GM19351 (cell line): ENCODE data around the gene PACRG.

Source experiments
- ATAC-seq: cut with Tn5 transposase; IDR thresholded peaks from one replicate; pipeline ENCODE4 v1.9.1; 2021; ENCODE audit warnings: mild to moderate bottlenecking, moderate library complexity; ENCODE audit not compliant: unreplicated experiment

Gene PACRG

GRCh38 chr6:163321717-163322116 is 593.9 kb downstream of the PACRG start:
- no peak for ATAC-seq

DNA sequence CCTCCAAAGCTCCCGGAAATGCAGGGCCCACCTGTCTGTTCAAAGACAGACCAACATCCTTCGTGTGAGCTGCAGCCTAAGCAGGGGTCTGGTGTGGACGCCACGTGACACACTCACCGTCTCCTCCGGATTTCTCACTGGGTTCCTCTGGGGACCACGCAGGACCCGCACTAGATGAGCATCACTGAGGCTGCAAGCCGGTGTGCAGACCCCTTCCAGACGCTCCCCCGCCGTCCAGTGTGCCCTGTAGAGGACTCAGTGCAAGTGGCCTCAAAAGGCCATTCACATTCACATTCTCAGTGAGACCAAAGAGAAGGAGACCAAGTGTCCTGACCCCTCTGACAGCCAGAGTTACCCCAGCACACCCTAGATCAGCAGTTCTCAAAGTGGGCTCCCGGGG is 595.5 kb downstream of the PACRG start:
- no peak for ATAC-seq

- ATAC-seq = no peak
Observed at GRCh38 chr6:163323705-163324104, 595.9 kb downstream of the PACRG start.

DNA sequence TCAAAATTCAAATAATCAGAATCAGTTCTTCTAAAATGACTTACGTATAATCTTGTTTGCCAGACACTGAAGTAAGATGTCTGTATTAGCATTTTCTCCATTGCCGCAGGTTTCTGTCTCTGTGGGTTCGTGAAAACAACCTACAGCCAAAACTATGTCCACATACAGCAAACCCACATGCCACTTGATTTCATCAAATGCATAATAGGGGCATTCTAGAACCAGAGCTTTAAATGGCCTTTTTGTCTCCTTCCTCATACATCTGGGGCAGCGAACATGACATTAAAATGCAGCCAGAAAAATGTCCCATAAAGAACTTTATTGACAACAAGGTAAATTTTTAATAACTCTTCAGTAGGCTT is 596.5 kb downstream of the PACRG start:
- no peak for ATAC-seq

GRCh38 chr6:163324688-163325389 is 597.1 kb downstream of the PACRG start:
- ATAC-seq = no peak

DNA sequence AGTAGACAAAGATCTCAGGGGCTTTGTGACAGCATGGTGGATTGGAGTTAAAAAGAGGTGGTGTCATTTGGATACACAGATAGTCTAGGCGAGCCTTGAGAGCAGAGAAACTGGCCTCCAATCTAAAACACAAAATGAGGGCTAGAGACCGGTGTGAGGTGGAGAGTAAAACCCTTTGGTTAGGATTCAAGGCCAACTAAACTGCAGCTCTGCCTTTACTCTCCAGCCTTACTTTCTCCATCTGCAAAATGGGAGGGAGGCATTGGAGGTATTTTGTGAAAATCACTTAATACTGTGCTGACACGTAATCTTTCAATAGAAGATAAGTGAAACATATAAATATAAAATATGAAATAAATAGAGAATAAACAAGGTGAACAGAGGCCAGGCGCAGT is 597.6 kb downstream of the PACRG start:
- no peak for ATAC-seq

GRCh38 chr6:163327165-163327880 is 599.5 kb downstream of the PACRG start:
- no peak for ATAC-seq

- ATAC-seq = no peak
Observed at GRCh38 chr6:163327921-163328320, 600.1 kb downstream of the PACRG start.

GRCh38 chr6:163328411-163328810 is 600.6 kb downstream of the PACRG start:
- ATAC-seq = no peak

GRCh38 chr6:163329991-163330390 is 602.2 kb downstream of the PACRG start:
- no peak for ATAC-seq

DNA sequence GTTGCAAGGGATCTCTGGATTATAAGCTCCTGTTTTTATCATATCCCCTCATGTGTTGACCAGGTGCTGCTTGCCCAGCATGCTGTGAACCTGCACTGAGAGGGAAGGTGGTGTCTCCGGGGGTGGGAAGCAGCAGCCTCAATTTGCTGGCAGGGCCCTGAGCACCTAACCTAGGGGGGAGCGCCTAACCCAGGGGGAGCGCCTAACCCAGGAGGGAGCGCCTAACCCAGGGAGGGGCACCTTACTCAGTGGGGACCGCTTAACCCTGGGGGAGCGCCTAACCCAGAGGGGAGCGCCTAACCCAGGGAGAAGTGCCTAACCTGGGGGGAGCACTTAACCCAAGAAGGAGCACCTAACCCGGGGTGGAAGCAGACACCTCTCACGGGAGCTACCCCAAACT is 603.5 kb downstream of the PACRG start:
- ATAC-seq = no peak

DNA sequence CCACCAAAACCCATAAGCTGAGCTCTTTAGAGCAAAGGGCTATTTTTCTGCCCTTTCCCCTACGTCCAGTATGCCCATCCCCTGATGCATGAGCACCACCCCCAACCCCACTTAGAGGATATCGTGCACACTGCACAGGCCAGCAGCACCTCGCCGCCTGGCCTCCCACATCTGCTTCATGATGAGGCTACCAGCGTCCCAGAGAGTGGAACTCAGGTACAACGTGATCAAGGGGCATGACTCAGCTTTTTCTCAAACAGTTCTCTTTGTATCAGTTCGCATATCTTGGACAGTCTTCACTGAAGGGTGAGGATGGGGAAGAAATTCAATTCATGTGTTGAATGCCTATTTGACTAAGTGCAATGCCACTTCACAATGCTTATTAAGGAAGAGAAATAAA is 604.8 kb downstream of the PACRG start:
- no peak for ATAC-seq

DNA sequence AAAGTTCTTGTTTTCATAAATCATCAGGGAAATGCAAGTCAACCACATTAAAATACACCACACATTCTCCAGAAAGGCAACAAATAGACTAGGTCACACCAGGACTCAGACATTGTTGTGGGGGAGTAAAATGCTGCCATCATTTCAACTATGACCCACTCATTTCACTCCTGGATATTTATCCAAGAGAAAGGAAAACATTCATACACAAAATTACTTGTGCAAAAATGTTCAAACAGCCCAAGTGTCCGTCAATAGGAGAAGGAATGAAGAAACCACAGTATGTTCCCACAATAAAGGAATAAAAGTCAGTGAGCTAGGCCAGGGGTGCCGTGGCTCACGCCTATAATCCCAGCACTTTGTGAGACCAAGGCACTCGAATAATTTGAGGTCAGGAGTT is 605.3 kb downstream of the PACRG start:
- ATAC-seq = no peak

DNA sequence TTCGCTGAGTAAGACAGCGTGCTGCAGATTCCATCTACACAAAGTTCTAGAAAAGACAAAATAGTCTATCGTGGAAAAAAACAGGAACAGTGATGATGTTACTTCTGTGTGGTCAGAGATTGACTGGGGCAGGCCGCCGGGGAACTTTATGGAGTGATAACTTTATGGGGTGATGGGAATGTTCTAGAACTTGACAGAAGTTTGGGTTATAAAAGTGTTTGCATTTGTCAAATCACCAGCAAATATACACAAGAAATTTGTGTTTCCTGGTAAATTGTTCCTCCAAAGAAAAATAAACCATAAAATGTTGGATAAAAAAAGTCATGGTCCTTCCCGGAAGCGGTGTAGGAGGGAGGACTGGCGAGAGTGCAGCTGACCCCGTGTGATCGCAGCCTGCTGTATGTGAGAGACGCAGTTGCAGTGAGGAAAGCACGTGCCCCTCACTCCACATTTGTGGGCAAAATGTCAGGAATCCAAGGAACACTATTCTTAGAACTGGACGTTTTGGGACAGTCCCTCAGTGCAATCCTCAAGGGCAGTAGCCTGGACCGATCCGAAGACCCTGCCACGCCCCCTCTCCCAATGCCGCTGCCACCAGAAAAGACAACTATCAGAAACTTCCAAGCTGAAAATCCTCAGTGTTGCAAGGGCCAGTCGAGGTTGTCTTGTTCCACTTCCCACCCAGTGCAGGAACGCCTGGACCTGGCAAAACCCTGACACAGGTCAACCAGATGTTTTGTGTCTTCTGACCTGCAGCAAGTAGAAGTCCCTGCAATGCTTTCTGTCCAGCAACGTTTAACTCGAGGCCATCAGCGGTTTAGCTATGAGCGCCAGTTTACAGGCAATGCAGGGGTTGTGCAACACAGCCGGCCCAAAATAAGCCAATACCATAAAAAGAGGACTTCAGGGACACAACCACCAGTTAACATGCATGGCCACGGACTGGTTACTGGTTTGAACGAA is 606.2 kb downstream of the PACRG start:
- no peak for ATAC-seq

GRCh38 chr6:163335056-163335455 is 607.3 kb downstream of the PACRG start:
- no peak for ATAC-seq

DNA sequence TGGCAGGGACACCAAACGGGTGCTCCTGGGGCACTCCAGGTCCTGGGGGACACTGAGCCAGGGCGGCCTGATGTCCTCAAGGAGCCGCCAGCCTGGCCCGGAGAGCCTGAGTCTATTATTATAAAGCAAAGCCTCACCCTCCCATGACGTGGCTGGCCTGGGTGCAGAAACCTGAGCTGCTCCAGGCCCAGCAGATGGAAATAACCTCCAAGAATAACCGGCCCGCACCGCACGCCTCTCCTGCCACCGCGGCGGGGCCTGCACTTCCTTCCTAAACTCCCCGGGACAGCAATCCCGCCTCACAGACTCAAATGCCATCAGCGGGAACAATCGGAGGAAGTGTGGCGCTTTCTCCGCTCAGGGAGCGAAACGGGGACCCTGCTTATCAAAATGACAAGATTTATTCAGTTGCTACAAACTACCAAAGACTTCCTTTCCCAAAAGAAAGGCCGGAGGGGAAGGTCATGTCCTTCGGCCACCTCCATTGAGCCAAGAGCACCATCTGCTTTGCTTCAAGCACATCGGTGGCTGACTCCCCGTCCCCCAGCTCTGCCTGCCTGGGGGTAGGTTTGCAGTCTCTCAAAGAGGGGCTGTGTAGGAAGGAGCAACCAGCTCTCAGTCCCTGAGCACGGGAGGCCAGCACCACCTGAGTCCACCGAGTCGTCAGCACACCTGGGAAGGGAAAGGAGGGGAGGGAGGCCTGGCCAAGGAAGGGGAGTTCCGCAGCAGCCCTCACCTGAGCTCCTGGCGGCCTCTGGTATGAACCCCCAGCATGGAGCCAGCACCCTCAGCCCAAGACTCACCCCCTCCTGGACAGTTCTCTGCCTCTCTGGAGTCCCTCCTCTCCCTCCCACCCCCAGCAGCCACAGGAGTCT is 608.1 kb downstream of the PACRG start:
- no peak for ATAC-seq

DNA sequence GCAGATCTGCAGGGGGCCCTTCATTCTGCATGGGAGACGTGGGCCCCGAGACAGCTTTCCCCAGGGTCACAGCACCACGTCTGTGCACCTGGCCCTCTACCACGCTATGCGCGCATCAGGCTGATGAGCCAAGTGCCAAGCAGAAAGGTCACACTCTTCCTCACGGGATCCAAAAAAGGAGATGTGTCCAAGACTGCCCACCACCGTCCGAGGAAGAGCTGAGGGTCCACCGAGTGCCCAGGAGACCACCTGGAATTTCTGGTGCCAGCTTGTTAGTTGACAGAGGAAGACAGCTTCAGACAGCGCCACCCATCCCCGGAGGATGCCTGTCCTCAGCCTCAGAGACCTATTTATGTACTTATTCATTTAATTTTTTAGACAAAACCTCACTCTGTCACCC is 609.2 kb downstream of the PACRG start:
- ATAC-seq = no peak

GRCh38 chr6:163337958-163338357 is 610.2 kb downstream of the PACRG start:
- ATAC-seq = no peak

DNA sequence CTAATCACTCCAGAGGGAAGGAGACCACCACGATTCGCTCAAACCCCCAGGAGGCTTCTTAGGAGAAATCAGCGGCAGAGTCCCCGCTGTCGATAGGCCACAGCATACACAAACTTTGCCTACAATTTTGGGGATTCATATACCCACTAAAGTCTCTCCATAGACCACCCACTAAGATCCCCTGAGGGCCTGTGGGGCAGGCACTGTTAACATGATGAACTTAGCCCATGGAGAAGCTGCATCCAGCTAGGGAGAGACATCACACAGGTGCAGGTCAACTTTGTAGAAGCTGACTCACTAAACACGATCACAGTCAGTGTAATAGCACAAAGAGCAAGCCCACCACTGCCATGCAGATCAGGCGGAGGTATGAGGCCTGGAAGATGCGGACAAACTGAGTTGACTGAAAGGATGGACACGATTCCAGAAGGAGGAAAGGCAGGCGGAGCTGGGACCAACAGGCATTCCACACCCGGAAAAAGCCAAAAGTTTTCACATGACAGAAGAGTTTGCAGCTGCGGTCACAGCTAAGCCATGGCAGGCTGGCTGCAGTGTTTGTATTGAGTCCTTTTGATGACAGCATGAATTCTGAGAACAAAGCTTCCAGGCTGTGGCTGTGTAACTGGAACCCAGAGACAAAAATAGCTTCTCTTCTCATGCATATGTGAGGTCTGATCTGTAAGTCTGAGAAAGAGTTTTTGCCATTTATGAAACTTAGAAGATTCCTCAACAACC is 611.1 kb downstream of the PACRG start:
- ATAC-seq = no peak

GRCh38 chr6:163339466-163339865 is 611.7 kb downstream of the PACRG start:
- ATAC-seq = no peak
